Hippocampal formation (tissue), 2 donors: ENCODE data around the gene SETD7.

Experiments used
- DNase-seq, 2 donors: peaks; one replicate each; lab custom pipeline; 2025; lab: John Stamatoyannopoulos, UW

SETD7 gene

GRCh38 chr4:139550724-139551429, 5.1 kb downstream of the SETD7 start:
- peak in 1 of 2 donors; percentile 11 for DNase-seq

GRCh38 chr4:139547979-139548378, 8.0 kb downstream of the SETD7 start:
- no peak for DNase-seq

GRCh38 chr4:139540632-139541031, 15.4 kb downstream of the SETD7 start:
- no peak for DNase-seq

- DNase-seq = no peak
Observed at GRCh38 chr4:139540161-139540560, 15.9 kb downstream of the SETD7 start.

GRCh38 chr4:139537292-139537691, 18.7 kb downstream of the SETD7 start:
- DNase-seq = no peak

- DNase-seq = no peak
Observed at GRCh38 chr4:139535871-139536234, 20.2 kb downstream of the SETD7 start.

GRCh38 chr4:139535228-139535870, 20.7 kb downstream of the SETD7 start:
- no peak for DNase-seq

- DNase-seq = no peak
Observed at GRCh38 chr4:139534287-139534950, 21.6 kb downstream of the SETD7 start.

GRCh38 chr4:139533511-139533910, 22.5 kb downstream of the SETD7 start:
- DNase-seq = no peak

GRCh38 chr4:139532947-139533346, 23.1 kb downstream of the SETD7 start:
- no peak for DNase-seq

GRCh38 chr4:139530833-139531427, 25.1 kb downstream of the SETD7 start:
- DNase-seq = peak; percentile 25 to 39

GRCh38 chr4:139528377-139529005, 27.5 kb downstream of the SETD7 start:
- no peak for DNase-seq

GRCh38 chr4:139526928-139527327, 29.1 kb downstream of the SETD7 start:
- no peak for DNase-seq

GRCh38 chr4:139525414-139525813, 30.6 kb downstream of the SETD7 start:
- no peak for DNase-seq

- DNase-seq = no peak
Observed at GRCh38 chr4:139524062-139524631, 31.9 kb downstream of the SETD7 start.

- DNase-seq = no peak
Observed at GRCh38 chr4:139523076-139523475, 32.9 kb downstream of the SETD7 start.

GRCh38 chr4:139522457-139522856, 33.6 kb downstream of the SETD7 start:
- DNase-seq = no peak

- DNase-seq = peak; percentile 51 to 74
Observed at GRCh38 chr4:139521754-139522401, 34.1 kb downstream of the SETD7 start.

GRCh38 chr4:139515531-139515958, 40.5 kb downstream of the SETD7 start:
- no peak for DNase-seq

- DNase-seq = no peak
Observed at GRCh38 chr4:139514382-139515059, 41.5 kb downstream of the SETD7 start.

GRCh38 chr4:139511320-139511719, 44.7 kb downstream of the SETD7 start:
- no peak for DNase-seq
